ENCODE measurements around the gene DTNB. TPM values are rescaled to one million over a fixed set of nuclear protein-coding genes. Genes with fewer than 3 reads are reported as not detected.

The DTNB gene
- polyA plus RNA-seq, 1 of the 3 experiments (the other 2 are of a cell fraction), result 15.3 TPM

DNA sequence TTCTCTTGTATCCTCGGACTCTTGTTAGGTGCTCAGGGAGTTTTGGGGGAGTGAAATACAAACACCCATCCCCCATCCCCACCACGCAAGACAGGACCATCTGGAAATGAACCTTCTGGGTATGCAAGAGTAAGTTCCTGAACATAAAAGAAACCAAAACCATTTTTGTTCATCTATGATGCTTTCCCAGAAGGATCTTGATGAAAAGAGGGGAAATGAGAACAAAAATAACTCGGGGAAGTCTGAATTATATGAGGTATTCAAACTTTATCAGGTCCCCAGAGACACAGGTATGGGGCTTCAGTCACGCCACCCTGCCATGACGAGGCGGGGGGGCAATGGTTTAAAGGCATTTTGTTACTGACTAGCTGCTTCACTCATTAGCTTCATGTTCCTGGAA, 263.0 kb downstream of the DTNB start:
- no peaks in the 10 kb centered on the region for H3F3A ChIP-seq (replicated peaks; ENCODE audit: insufficient read depth)
- no peak overlapping the region for H2AFZ ChIP-seq (ENCODE audit: low read depth)
- no peaks in the 10 kb centered on the region for H4K20me1 ChIP-seq (ENCODE audit: insufficient read depth)
- H3K4me1 ChIP-seq (ENCODE audit: control insufficient read depth in 1 of 2, insufficient read depth in 2 of 2, low read depth in 1 of 2, low read length in 1 of 2), result no peaks in the 10 kb centered on the region
- H3K4me3 ChIP-seq (ENCODE audit: low read depth in 2 of 2, low read length in 1 of 2), result no peak overlapping the region
- no peak overlapping the region for H3K9ac ChIP-seq
- H3K27me3 ChIP-seq (ENCODE audit: insufficient read depth), result no peaks in the 10 kb centered on the region
- H3K9me2 ChIP-seq, result no peaks in the 10 kb centered on the region
- H3K27ac ChIP-seq (ENCODE audit: low read depth in 2 of 2, low read length in 1 of 2), result no peak overlapping the region
- H3K4me2 ChIP-seq, result no peak overlapping the region
- H3K79me2 ChIP-seq (ENCODE audit: insufficient read depth), result no peaks in the 10 kb centered on the region
- CTCF ChIA-PET, result interaction anchor here (3.0 kb wide), 1 partner anchor 34 kb away, joined by 9 read pairs; no protein-coding TSS in a partner anchor
- no peaks in the 10 kb centered on the region for H3K9me3 ChIP-seq
- H3K36me3 ChIP-seq (replicated peaks in 1 of 2; ENCODE audit: control insufficient read depth in 1 of 2, insufficient read depth in 2 of 2, low read length in 1 of 2), result no peaks in the 10 kb centered on the region
- TF ChIP-seq ELF1 (IDR thresholded peaks at IDR 0.05), result no peak
- TF ChIP-seq NRF1 (IDR thresholded peaks at IDR 0.05; ENCODE audit: low read depth, low read length), result no peak
- no peak for TF ChIP-seq MXI1 (IDR thresholded peaks at IDR 0.05; ENCODE audit: low read depth, low read length)
- no peak for TF ChIP-seq FOSL2 (IDR thresholded peaks at IDR 0.05; ENCODE audit: borderline replicate concordance, low read depth)
- POLR2A ChIA-PET, result no interaction called here
- WGBS (ENCODE audit: low lambda C conversion rate), result 91% methylated on average over 6 of the region's 6 CpGs
- no peak for DNase-seq

DNA sequence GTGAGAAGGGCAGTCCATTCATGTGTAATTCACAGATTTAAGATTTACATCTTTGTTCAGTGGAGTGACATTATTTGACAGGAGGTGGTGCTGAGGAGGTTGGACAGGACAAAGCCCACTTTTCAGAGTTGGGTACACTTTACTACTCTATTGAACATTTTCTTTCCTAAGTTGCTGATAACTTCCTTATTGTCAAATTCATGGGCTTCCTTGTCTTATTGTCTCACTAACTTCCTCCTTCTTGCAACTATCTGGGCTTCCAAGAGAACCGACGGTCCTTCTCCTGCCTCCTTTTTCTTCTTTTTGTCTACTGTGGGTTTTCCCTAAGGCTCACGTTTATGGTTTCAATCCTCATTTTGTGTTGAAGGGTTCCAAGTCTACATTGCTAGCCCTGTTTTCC, 263.9 kb downstream of the DTNB start:
- no peaks in the 10 kb centered on the region for H3F3A ChIP-seq (replicated peaks; ENCODE audit: insufficient read depth)
- CTCF ChIA-PET, result interaction anchor here (0.7 to 3.0 kb wide), 3 partner anchors 8 to 33 kb away, joined by 3 to 9 read pairs (median 6); no protein-coding TSS in a partner anchor

More for the DNA sequence above, 263.9 kb downstream of the DTNB start:
- POLR2A ChIA-PET, result no interaction called here
- H3K9me3 ChIP-seq, result no peaks in the 10 kb centered on the region
- 98% methylated on average over 3 of the region's 3 CpGs for WGBS (ENCODE audit: low lambda C conversion rate)
- H3K36me3 ChIP-seq (replicated peaks in 1 of 2; ENCODE audit: control insufficient read depth in 1 of 2, insufficient read depth in 2 of 2, low read length in 1 of 2), result no peaks in the 10 kb centered on the region
- no peak overlapping the region for H3K4me3 ChIP-seq (ENCODE audit: low read depth in 2 of 2, low read length in 1 of 2)
- TF ChIP-seq GATA2 (CRISPR knock-in tag; IDR thresholded peaks at IDR 0.05) (no peak), RCOR1 (IDR thresholded peaks at IDR 0.05; ENCODE audit: low read length) (no peak), FOSL2 (IDR thresholded peaks at IDR 0.05; ENCODE audit: borderline replicate concordance, low read depth) (no peak), EP300 (IDR thresholded peaks at IDR 0.05; ENCODE audit: borderline replicate concordance in 1 of 2, low read depth in 1 of 2, low read length in 1 of 2) (no peak), GABPA (IDR thresholded peaks at IDR 0.05; ENCODE audit: low read depth) (no peak), ELF1 (IDR thresholded peaks at IDR 0.05) (no peak), FOXJ3 (CRISPR knock-in tag; IDR thresholded peaks at IDR 0.05) (no peak), TCF12 (IDR thresholded peaks at IDR 0.05) (no peak), FOXM1 (IDR thresholded peaks at IDR 0.05; ENCODE audit: low read depth) (no peak), TAF1 (IDR thresholded peaks at IDR 0.05; ENCODE audit: borderline replicate concordance, low read depth, low read length) (no peak), SIN3A (IDR thresholded peaks at IDR 0.05; ENCODE audit: borderline replicate concordance, low read depth, low read length) (no peak), SMC3 (IDR thresholded peaks at IDR 0.05; ENCODE audit: low read depth, low read length) (no peak), RXRA (IDR thresholded peaks at IDR 0.05; ENCODE audit: borderline replicate concordance, low read depth) (no peak)
- TF ChIP-seq, protein P1, sequence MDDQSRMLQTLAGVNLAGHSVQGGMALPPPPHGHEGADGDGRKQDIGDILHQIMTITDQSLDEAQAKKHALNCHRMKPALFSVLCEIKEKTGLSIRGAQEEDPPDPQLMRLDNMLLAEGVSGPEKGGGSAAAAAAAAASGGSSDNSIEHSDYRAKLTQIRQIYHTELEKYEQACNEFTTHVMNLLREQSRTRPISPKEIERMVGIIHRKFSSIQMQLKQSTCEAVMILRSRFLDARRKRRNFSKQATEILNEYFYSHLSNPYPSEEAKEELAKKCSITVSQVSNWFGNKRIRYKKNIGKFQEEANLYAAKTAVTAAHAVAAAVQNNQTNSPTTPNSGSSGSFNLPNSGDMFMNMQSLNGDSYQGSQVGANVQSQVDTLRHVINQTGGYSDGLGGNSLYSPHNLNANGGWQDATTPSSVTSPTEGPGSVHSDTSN (IDR thresholded peaks at IDR 0.05), result no peak
- TF ChIP-seq, protein P2, sequence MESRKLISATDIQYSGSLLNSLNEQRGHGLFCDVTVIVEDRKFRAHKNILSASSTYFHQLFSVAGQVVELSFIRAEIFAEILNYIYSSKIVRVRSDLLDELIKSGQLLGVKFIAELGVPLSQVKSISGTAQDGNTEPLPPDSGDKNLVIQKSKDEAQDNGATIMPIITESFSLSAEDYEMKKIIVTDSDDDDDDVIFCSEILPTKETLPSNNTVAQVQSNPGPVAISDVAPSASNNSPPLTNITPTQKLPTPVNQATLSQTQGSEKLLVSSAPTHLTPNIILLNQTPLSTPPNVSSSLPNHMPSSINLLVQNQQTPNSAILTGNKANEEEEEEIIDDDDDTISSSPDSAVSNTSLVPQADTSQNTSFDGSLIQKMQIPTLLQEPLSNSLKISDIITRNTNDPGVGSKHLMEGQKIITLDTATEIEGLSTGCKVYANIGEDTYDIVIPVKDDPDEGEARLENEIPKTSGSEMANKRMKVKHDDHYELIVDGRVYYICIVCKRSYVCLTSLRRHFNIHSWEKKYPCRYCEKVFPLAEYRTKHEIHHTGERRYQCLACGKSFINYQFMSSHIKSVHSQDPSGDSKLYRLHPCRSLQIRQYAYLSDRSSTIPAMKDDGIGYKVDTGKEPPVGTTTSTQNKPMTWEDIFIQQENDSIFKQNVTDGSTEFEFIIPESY (IDR thresholded peaks at IDR 0.05; ENCODE audit: borderline replicate concordance, low read depth), result no peak
- TF ChIP-seq, protein P3, sequence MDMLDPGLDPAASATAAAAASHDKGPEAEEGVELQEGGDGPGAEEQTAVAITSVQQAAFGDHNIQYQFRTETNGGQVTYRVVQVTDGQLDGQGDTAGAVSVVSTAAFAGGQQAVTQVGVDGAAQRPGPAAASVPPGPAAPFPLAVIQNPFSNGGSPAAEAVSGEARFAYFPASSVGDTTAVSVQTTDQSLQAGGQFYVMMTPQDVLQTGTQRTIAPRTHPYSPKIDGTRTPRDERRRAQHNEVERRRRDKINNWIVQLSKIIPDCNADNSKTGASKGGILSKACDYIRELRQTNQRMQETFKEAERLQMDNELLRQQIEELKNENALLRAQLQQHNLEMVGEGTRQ (IDR thresholded peaks at IDR 0.05; ENCODE audit: borderline replicate concordance, low read depth, low read length), result no peak
- H3K4me2 ChIP-seq, result no peak overlapping the region
- no peak overlapping the region for H2AFZ ChIP-seq (ENCODE audit: low read depth)
- H3K9me2 ChIP-seq, result no peaks in the 10 kb centered on the region
- no peaks in the 10 kb centered on the region for H4K20me1 ChIP-seq (ENCODE audit: insufficient read depth)
- no peak for DNase-seq
- no peaks in the 10 kb centered on the region for H3K4me1 ChIP-seq (ENCODE audit: control insufficient read depth in 1 of 2, insufficient read depth in 2 of 2, low read depth in 1 of 2, low read length in 1 of 2)
- no peaks in the 10 kb centered on the region for H3K79me2 ChIP-seq (ENCODE audit: insufficient read depth)
- no peaks in the 10 kb centered on the region for H3K27me3 ChIP-seq (ENCODE audit: insufficient read depth)
- H3K9ac ChIP-seq, result no peak overlapping the region
- H3K27ac ChIP-seq (ENCODE audit: low read depth in 2 of 2, low read length in 1 of 2), result no peak overlapping the region

Data from SK-N-SH (cell line).